Upper lobe of left lung (tissue), 6 donors: Measurements from ENCODE around the gene MIB2. TPM values are rescaled to one million over a fixed set of nuclear protein-coding genes. Genes with fewer than 3 reads are reported as not detected.
"Not testable (repeated sequence)": the region's sequence is repeated elsewhere in the genome, so short reads cannot be mapped to it uniquely, and the experiment has no call there.

Experiments
- ATAC-seq, 2 donors: fragments of 200-7000 bp; cut with Tn5 transposase; one replicate each; pipeline ENCODE4 v1.9.1; 2022; ENCODE audit warnings: mild to moderate bottlenecking in 2 of 2, moderate library complexity in 2 of 2; ENCODE audit not compliant: low FRiP score in 2 of 2
- DNase-seq, 2 donors: peaks; one replicate each; pipeline ENCODE4 v3.0.0-alpha.2; 2019 to 2020
- H3K27ac ChIP-seq, 4 donors: fragments of 200-600 bp; sonication (generic); one replicate each; pipeline ENCODE4 v1.5.1; 2016 to 2019
- H3K27me3 ChIP-seq, 4 donors: fragments of 200-600 bp; sonication (generic); one replicate each; pipeline ENCODE4 v1.5.1; 2017 to 2019
- H3K36me3 ChIP-seq, 4 donors: fragments of 200-600 bp; sonication (generic); one replicate each; pipeline ENCODE4 v1.5.1; 2016 to 2019
- H3K4me1 ChIP-seq, 4 donors: fragments of 200-600 bp; sonication (generic); one replicate each; pipeline ENCODE4 v1.5.1; 2018 to 2019
- H3K4me3 ChIP-seq, 4 donors: fragments of 200-600 bp; sonication (generic); one replicate each; pipeline ENCODE4 v1.5.1; 2017 to 2019; ENCODE audit warnings: mild to moderate bottlenecking in 2 of 4, moderate library complexity in 1 of 4
- H3K9me3 ChIP-seq, 4 donors: fragments of 200-600 bp; sonication (generic); one replicate each; pipeline ENCODE4 v1.5.1; 2018 to 2019
- CTCF ChIP-seq, 6 experiments: fragments of 450-650 bp in 4 of 6; fragments of 200-600 bp in 2 of 6; sonication (generic) in 2 of 6; IDR thresholded peaks; one replicate each; pipeline ENCODE4 v1.5.1; 2016 to 2019; ENCODE audit warnings: antibody characterized with exemption in 6 of 6
- EP300 ChIP-seq, 4 donors: sonication (generic); formaldehyde crosslinking; IDR thresholded peaks; one replicate each; pipeline ENCODE4 v1.5.1; 2017; ENCODE audit warnings: antibody characterized with exemption in 4 of 4, control low read depth in 2 of 4
- POLR2A ChIP-seq, 4 donors: fragments of 450-650 bp; IDR thresholded peaks; one replicate each; pipeline ENCODE4 v1.5.1; 2016 to 2017; ENCODE audit warnings: antibody characterized with exemption in 4 of 4, mild to moderate bottlenecking in 2 of 4
- POLR2AphosphoS5 ChIP-seq, 2 donors: sonication (generic); formaldehyde crosslinking; IDR thresholded peaks; one replicate each; pipeline ENCODE4 v1.5.1; 2017; ENCODE audit warnings: antibody characterized with exemption in 2 of 2
- WGBS, 2 donors: methylation state at CpG; one replicate each; pipeline ENCODE4 v1.1.5; 2017 to 2018; 5-methylcytosine and 5-hydroxymethylcytosine counted together
- total RNA-seq, 6 donors: library from RNA; depleted of rRNA in 4 of 6; stranded (reverse); fragments of >200 nt in 4 of 6; gene quantifications; one replicate each; pipeline versions ENCODE4 v1.1.0 to v1.2.1, GENCODE V29; 2016 to 2021
- donor health status: DM: no; HTN: no; CAD: no; lungs with moderate emphysema.
- donor health status: DM: no; HTN: yes; CAD: no; lungs with severe emphysema.

Gene MIB2
- total RNA-seq, 6 donors from 2014 or later, result 52.7 to 284 (median 84.7) TPM

DNA sequence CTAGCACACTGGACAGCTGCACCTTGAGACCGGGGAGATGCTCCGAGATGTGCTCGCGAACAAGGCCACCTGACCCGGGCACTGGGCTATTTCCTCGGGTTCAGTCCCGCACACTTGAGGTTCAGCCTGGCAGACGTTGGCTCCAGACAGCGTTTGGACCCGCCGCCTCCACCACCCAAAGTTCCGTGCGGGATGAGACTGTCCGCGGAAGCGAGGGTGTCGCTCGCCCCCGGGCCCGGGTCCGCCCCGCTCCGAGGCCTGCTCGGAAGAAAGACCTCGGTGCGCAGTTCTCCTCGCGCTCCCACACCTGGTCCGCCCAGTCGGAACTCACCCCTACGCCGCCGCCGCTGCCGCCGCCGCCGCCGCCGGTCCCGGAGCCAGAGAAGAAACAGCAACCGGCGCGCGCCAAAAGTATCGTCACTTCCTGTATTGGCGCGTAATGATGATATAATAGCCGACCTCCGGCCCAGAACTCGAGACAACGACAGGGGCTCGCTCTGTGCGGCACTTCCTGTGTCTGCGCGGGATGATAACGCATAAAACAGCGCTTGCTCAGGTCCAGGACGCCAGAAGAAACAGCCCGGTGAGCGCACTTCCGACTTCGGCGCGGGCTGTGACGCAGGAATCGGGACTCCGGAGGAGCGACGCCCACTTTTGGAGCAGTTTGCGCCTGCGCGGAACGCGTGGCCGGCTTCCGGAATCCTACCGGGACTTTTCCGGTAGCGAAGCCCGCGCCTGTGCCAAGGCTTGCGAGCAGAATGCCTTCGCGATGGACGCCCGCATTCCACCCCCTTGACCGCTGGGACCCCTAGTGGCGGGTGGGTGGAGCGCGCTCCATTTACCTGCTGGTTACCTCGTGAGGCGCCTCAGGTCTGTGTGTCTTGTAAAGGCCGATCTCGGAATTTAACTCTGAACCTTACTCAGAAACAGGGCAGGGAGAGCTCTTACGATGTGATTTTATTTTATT, 43.6 kb downstream of the MIB2 start, which contains the start of gene CDK11B:
TSS of gene CDK11B (minus strand) at position 422 of the 967 bp plus-strand sequence. CDS start 1,519 bp downstream, outside the sequence.
- 1% methylated on average over 27 of the region's 96 CpGs; no CpG with 5 or more reads in 1 of the 2 donors for WGBS, 2 donors
- H3K27me3 ChIP-seq, H3K9me3 ChIP-seq: not testable (repeated sequence)
- H3K4me3 ChIP-seq, result peak within 1 kb of the TSS; percentile 50 to 71 (median 66)
- peak within 1 kb of the TSS; percentile 96 to 99 (median 98) for H3K27ac ChIP-seq
- ATAC-seq (peak; percentile 90 to 97), DNase-seq (peak; percentile 97 to 99)
- peaks cover 0 to 18% (median 7%) of the 10 kb centered on the region in 4 donors for H3K4me1 ChIP-seq
- peaks cover 21 to 33% (median 28%) of the 10 kb centered on the region in 4 donors for H3K36me3 ChIP-seq
- peak; percentile 90 for TF ChIP-seq POLR2AphosphoS5 (IDR thresholded peaks at IDR 0.05)
- peak in 3 of 4 donors; percentile 33 to 74 (median 63) for TF ChIP-seq POLR2A (IDR thresholded peaks at IDR 0.05)
- peak; percentile 23 to 70 (median 46) for TF ChIP-seq CTCF (IDR thresholded peaks at IDR 0.05)
- TF ChIP-seq EP300 (IDR thresholded peaks at IDR 0.05), result peak in 2 of 4 donors; percentile 3 to 52

- H3K4me1 ChIP-seq, H3K9me3 ChIP-seq, H3K4me3 ChIP-seq, DNase-seq, H3K27me3 ChIP-seq: not testable (repeated sequence)
- H3K36me3 ChIP-seq, result peaks cover 18 to 30% (median 23%) of the 10 kb centered on the region in 4 donors
- WGBS, 2 donors, result 59 to 77% methylated on average over 4 to 9 of the region's 9 CpGs
- H3K27ac ChIP-seq, result peak overlapping the region in 2 of 4 donors; percentile 39 to 40
- peak in 1 of 2 donors; percentile 61 for ATAC-seq
Observed at GRCh38 chr1:1662392-1662791, 47.1 kb downstream of the MIB2 start.

DNA sequence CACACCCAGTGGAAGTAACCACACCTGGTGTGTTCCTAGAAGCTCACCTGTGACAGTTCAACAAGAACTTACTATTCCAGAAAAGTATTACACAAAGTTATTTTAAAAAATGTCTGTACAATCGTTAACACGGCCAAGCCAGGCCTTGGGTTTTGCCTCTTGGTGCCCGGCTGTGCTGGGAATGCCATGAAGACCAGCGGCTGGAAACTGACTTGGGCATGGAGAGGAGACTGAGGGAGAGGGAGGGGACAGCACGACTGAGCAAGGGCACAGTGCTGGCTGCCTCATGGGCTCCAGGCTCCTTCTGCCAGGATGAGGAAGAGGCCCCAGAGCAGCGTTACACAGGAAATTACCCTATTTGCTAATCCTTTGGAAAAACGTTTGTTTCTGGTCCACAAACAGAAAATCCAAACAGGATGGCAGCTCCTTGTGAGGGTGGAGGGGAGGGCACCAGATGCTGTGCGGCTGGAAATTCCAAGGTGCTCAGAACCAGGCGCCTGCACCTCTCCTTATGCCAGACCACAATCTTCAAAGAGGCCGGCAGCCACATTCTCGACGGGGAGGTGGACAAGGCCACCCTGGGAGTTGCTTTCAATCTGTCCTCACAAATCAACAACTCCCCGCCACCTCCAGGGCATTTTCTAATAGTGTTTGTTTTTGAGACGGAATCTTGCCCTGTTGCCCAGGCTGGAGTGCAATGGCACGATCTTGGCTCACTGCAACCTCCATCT, 47.7 kb downstream of the MIB2 start:
- 62 to 66% methylated on average over 15 of the region's 15 CpGs for WGBS, 2 donors
- peak overlapping the region in 2 of 4 donors; percentile 39 to 40 for H3K27ac ChIP-seq
- H3K27me3 ChIP-seq, DNase-seq, H3K4me1 ChIP-seq, H3K4me3 ChIP-seq, H3K9me3 ChIP-seq, ATAC-seq: not testable (repeated sequence)
- peaks cover 18 to 36% (median 28%) of the 10 kb centered on the region in 4 donors for H3K36me3 ChIP-seq

- H3K4me3 ChIP-seq, H3K27ac ChIP-seq, H3K9me3 ChIP-seq, H3K27me3 ChIP-seq, H3K4me1 ChIP-seq, ATAC-seq, DNase-seq: not testable (repeated sequence)
- peaks cover 18 to 46% (median 34%) of the 10 kb centered on the region in 4 donors for H3K36me3 ChIP-seq
- WGBS, 2 donors, result 38 to 80% methylated on average over 1 to 4 of the region's 11 CpGs
Observed at GRCh38 chr1:1664318-1664717, 49.0 kb downstream of the MIB2 start.

- H3K4me3 ChIP-seq, result no peak overlapping the region
- no peaks in the 10 kb centered on the region for H3K9me3 ChIP-seq
- DNase-seq (no peak), ATAC-seq (peak in 1 of 2 donors; percentile 37)
- H3K36me3 ChIP-seq, result peaks cover 21 to 55% (median 42%) of the 10 kb centered on the region in 4 donors
- WGBS, 2 donors, result 93 to 94% methylated on average over 6 to 27 of the region's 27 CpGs
- peaks cover 0 to 3% (median 0%) of the 10 kb centered on the region in 4 donors for H3K4me1 ChIP-seq
- no peak overlapping the region for H3K27ac ChIP-seq
- H3K27me3 ChIP-seq, result no peaks in the 10 kb centered on the region
- TF ChIP-seq CTCF (IDR thresholded peaks at IDR 0.05) (no peak), POLR2AphosphoS5 (IDR thresholded peaks at IDR 0.05) (no peak), POLR2A (IDR thresholded peaks at IDR 0.05) (no peak), EP300 (IDR thresholded peaks at IDR 0.05) (no peak)
Observed at GRCh38 chr1:1664941-1665814, 49.9 kb downstream of the MIB2 start.
